Lung (tissue), 12 donors: ENCODE measurements around the gene HDAC4. TPM values are rescaled to one million over a fixed set of nuclear protein-coding genes. Genes with fewer than 3 reads are reported as not detected.

Experiments used
- ATAC-seq: fragments of 200-7000 bp; cut with Tn5 transposase; one replicate; pipeline ENCODE4 v1.9.1; 2020; ENCODE audit warnings: moderate number of reproducible peaks; ENCODE audit not compliant: insufficient read depth, low FRiP score
- DNase-seq, 3 donors: peaks; one replicate each; pipeline ENCODE4 v3.0.0-alpha.2; 2013 to 2017
- H3K27ac ChIP-seq, 2 donors: one replicate each; pipeline ENCODE4 v1.5.1; 2013; ENCODE audit warnings: mild to moderate bottlenecking in 2 of 2, moderate library complexity in 2 of 2, control low read depth in 1 of 2, inconsistent platforms in 1 of 2, low read depth in 1 of 2, low read length in 1 of 2
- H3K27me3 ChIP-seq, 3 donors: one replicate each; pipeline ENCODE4 v1.5.1; 2013; ENCODE audit warnings: low read length in 2 of 3; ENCODE audit not compliant: control insufficient read depth in 3 of 3, insufficient read depth in 3 of 3
- H3K36me3 ChIP-seq, 4 donors: one replicate each; pipeline ENCODE4 v1.5.1; 2013; ENCODE audit warnings: low read length in 4 of 4, mild to moderate bottlenecking in 1 of 4, moderate library complexity in 1 of 4; ENCODE audit not compliant: control insufficient read depth in 4 of 4, insufficient read depth in 4 of 4
- H3K4me1 ChIP-seq, 5 donors: one replicate each; pipeline ENCODE4 v1.5.1; 2013; ENCODE audit warnings: low read length in 5 of 5, mild to moderate bottlenecking in 2 of 5, moderate library complexity in 1 of 5; ENCODE audit not compliant: control insufficient read depth in 5 of 5, insufficient read depth in 5 of 5
- H3K4me3 ChIP-seq: one replicate; pipeline ENCODE4 v1.5.1; 2013; ENCODE audit warnings: mild to moderate bottlenecking, control low read depth, moderate library complexity
- H3K9ac ChIP-seq, 2 donors: one replicate each; pipeline ENCODE4 v1.5.1; 2013; ENCODE audit warnings: low read length in 2 of 2, control low read depth in 1 of 2; ENCODE audit not compliant: insufficient read depth in 1 of 2
- H3K9me3 ChIP-seq, 4 donors: one replicate each; pipeline ENCODE4 v1.5.1; 2013; ENCODE audit warnings: low read length in 3 of 4, mild to moderate bottlenecking in 1 of 4, moderate library complexity in 1 of 4; ENCODE audit not compliant: control insufficient read depth in 4 of 4, insufficient read depth in 3 of 4
- CTCF ChIP-seq: IDR thresholded peaks from 2 replicates; pipeline ENCODE4 v1.5.1; 2012; ENCODE audit warnings: mild to moderate bottlenecking; ENCODE audit errors: control extremely low read depth, extremely low read depth
- WGBS, 2 donors: extraction: QIAGEN DNeasy Blood & Tissue Kit; methylation state at CpG; one replicate each; pipeline ENCODE4 v1.1.7; 2013; 5-methylcytosine and 5-hydroxymethylcytosine counted together
- polyA plus RNA-seq, 2 donors: library from polyadenylated mRNA; stranded (reverse); fragments of 200-250 nt; gene quantifications; one replicate each; pipeline ENCODE4 v1.2.1, GENCODE V29; 2013
- total RNA-seq, 2 donors: library from RNA; depleted of rRNA in 1 of 2; stranded (reverse); fragments of >200 nt in 1 of 2; gene quantifications; one replicate each; pipeline ENCODE4 v1.2.1, GENCODE V29; 2014 to 2021
- donor health status: control.
- donor health status: control.
- donor health status: Bipolar disorder and iron deficiency.
- donor health status: healthy.
- donor health status: DM: yes; HTN: yes; CAD: no.

The HDAC4 gene
- total and polyA plus RNA-seq, 4 donors, result 6.9 to 47.7 (median 20.7) TPM

- Histone ChIP-seq H3K27ac (peak overlapping the region in 1 of 2 donors; percentile 29), H3K4me3 (no peak overlapping the region), H3K9me3 (no peaks in the 10 kb centered on the region), H3K36me3 (peaks cover 0 to 9% (median 0%) of the 10 kb centered on the region in 4 donors), H3K27me3 (no peaks in the 10 kb centered on the region), H3K9ac (peak overlapping the region in 1 of 2 donors; percentile 20), H3K4me1 (peaks cover 0 to 12% (median 4%) of the 10 kb centered on the region in 5 donors)
- ATAC-seq (no peak), DNase-seq (no peak)
- TF ChIP-seq CTCF, result no peak
- 77 to 92% methylated on average over 2 of the region's 2 CpGs for WGBS, 2 donors
These were observed 45.7 kb downstream of the HDAC4 start for GRCh38 chr2:239355139-239355538.

GRCh38 chr2:239354791-239355136, 46.1 kb downstream of the HDAC4 start:
- ATAC-seq, result no peak
- H3K4me1 ChIP-seq, result peaks cover 0 to 12% (median 2%) of the 10 kb centered on the region in 5 donors
- no peak overlapping the region for H3K4me3 ChIP-seq
- no peaks in the 10 kb centered on the region for H3K27me3 ChIP-seq
- DNase-seq, result no peak
- no peak overlapping the region for H3K9ac ChIP-seq
- no peak for TF ChIP-seq CTCF
- no peaks in the 10 kb centered on the region for H3K9me3 ChIP-seq
- WGBS, 2 donors, result 92 to 94% methylated on average over 2 of the region's 2 CpGs
- H3K36me3 ChIP-seq, result peaks cover 0 to 10% (median 0%) of the 10 kb centered on the region in 4 donors
- H3K27ac ChIP-seq, result no peak overlapping the region

- Histone ChIP-seq H3K4me1 (peaks cover 0 to 12% (median 2%) of the 10 kb centered on the region in 5 donors), H3K9me3 (no peaks in the 10 kb centered on the region), H3K4me3 (no peak overlapping the region), H3K27me3 (no peaks in the 10 kb centered on the region), H3K9ac (no peak overlapping the region), H3K27ac (no peak overlapping the region), H3K36me3 (peaks cover 0 to 13% (median 0%) of the 10 kb centered on the region in 4 donors)
- 96 to 97% methylated on average over 7 of the region's 7 CpGs for WGBS, 2 donors
- TF ChIP-seq CTCF, result no peak
- no peak for DNase-seq
- no peak for ATAC-seq
These were observed 46.6 kb downstream of the HDAC4 start for GRCh38 chr2:239354132-239354790.

GRCh38 chr2:239353692-239354091, 47.1 kb downstream of the HDAC4 start:
- Histone ChIP-seq H3K9ac (no peak overlapping the region), H3K27me3 (no peaks in the 10 kb centered on the region), H3K27ac (no peak overlapping the region), H3K9me3 (no peaks in the 10 kb centered on the region), H3K36me3 (peaks cover 0 to 18% (median 0%) of the 10 kb centered on the region in 4 donors), H3K4me1 (peaks cover 0 to 12% (median 4%) of the 10 kb centered on the region in 5 donors), H3K4me3 (no peak overlapping the region)
- DNase-seq, result no peak
- no peak for ATAC-seq
- TF ChIP-seq CTCF, result no peak
- 98 to 99% methylated on average over 5 of the region's 5 CpGs for WGBS, 2 donors
